SK-N-MC (cell line): Measurements from ENCODE around the gene NT5C1B.

Experiments used
- EZH2 ChIP-seq: fragments of 200-600 bp; sonication (generic); IDR thresholded peaks from one replicate; pipeline ENCODE4 v1.6.1; 2017; ENCODE audit warnings: antibody characterized with exemption
- FOXP2 ChIP-seq: optimal IDR thresholded peaks from 2 replicates; pipeline ENCODE3; 2011; ENCODE audit warnings: mild to moderate bottlenecking, moderate library complexity; ENCODE audit not compliant: insufficient read depth; ENCODE audit errors: extremely low read length, control extremely low read depth
- POLR2AphosphoS5 ChIP-seq: IDR thresholded peaks from 2 replicates; pipeline ENCODE4 v1.6.1; 2012; ENCODE audit warnings: mild to moderate bottlenecking, low read depth, low read length, borderline replicate concordance

GRCh38 chr2:18578033-18578432 lies 11.3 kb downstream of the NT5C1B start:
- TF ChIP-seq POLR2AphosphoS5 (no peak), EZH2 (no peak), FOXP2 (no peak)
